ENCODE data around the gene ZNF217. TPM values are rescaled to one million over a fixed set of nuclear protein-coding genes. Genes with fewer than 3 reads are reported as not detected.
"Not testable (repeated sequence)": the region's sequence is repeated elsewhere in the genome, so short reads cannot be mapped to it uniquely, and the experiment has no call there.

The ZNF217 gene
- total and polyA plus RNA-seq, 10 of the 15 experiments (the other 5 are each of a cell fraction or from before 2014, with no cell fraction given), result 8.5 to 76.6 (median 40.6) TPM

GRCh38 chr20:53629436-53629835 lies 35.8 kb upstream of the ZNF217 start:
- TF ChIP-seq ZNF622 (IDR thresholded peaks at IDR 0.05) (no peak), NFXL1 (IDR thresholded peaks at IDR 0.05; ENCODE audit: borderline replicate concordance) (peak; percentile 46; the same call in 1 of the 2 replicates), ETV6 (conservative IDR thresholded peaks at IDR 0.05 in 1 of 2, IDR thresholded peaks at IDR 0.05 in 1 of 2; ENCODE audit: borderline replicate concordance in 1 of 2, low read depth in 1 of 2) (peak in 1 of 2 experiments; percentile 86; a peak in 1 of 4 replicates)
- H3K27me3 ChIP-seq (replicated peaks in 1 of 2; ENCODE audit: control insufficient read depth in 2 of 2, insufficient read depth in 2 of 2, low read length in 1 of 2), result no peaks in the 10 kb centered on the region
- ChIA-PET RAD21 (ENCODE audit: unreplicated experiment) (interaction anchor here (1.2 kb wide), 1 partner anchor 47 kb away, joined by 5 read pairs; no protein-coding TSS in a partner anchor), CTCF (interaction anchor here (0.6 to 0.8 kb wide), 3 partner anchors 9 to 434 kb away, joined by 3 read pairs; no protein-coding TSS in a partner anchor), POLR2A (no interaction called here), SMC1A (ENCODE audit: uncharacterized antibody, unreplicated experiment) (no interaction called here)
- H3K36me3 ChIP-seq (ENCODE audit: control insufficient read depth in 2 of 2, insufficient read depth in 2 of 2, low read length in 1 of 2), result no peaks in the 10 kb centered on the region
- in situ Hi-C loops (cut with MboI), result no loop called here
- BruUV-seq (replicated peaks), result no TSS peak
- H3K9ac ChIP-seq (ENCODE audit: control insufficient read depth, insufficient read depth, low read length), result no peak overlapping the region
- intact Hi-C loops (cut with micrococcal nuclease; ENCODE audit: unreplicated experiment), result no loop called here
- DNase-seq (ENCODE audit: low read depth, low spot score) (no peak), ATAC-seq (no peak), FAIRE-seq (no peak)
- H3K4me3 ChIP-seq, result no peak overlapping the region
- no peaks in the 10 kb centered on the region for H3K9me3 ChIP-seq (replicated peaks; ENCODE audit: control insufficient read depth, insufficient read depth, low read length)
- H3K4me2 ChIP-seq (ENCODE audit: control insufficient read depth, insufficient read depth), result no peak overlapping the region
- peaks cover 10% of the 10 kb centered on the region; the same call in 1 of the 2 replicates for H3K4me1 ChIP-seq (ENCODE audit: control insufficient read depth, insufficient read depth, low read length)
- 94% methylated on average over 4 of the region's 5 CpGs for WGBS (ENCODE audit: insufficient coverage, insufficient replicate concordance, low lambda C conversion rate, missing lambda C conversion rate)
- H2AFZ ChIP-seq (ENCODE audit: control insufficient read depth, low read depth, low read length), result peak overlapping the region; percentile 60; the same call in 1 of the 2 replicates
- no peaks in the 10 kb centered on the region for H3K79me2 ChIP-seq (ENCODE audit: control insufficient read depth, insufficient read depth, low read length)
- peak overlapping the region; percentile 42 for H3K27ac ChIP-seq (ENCODE audit: control insufficient read depth, insufficient read depth)
- no peaks in the 10 kb centered on the region for H4K20me1 ChIP-seq (ENCODE audit: control insufficient read depth, insufficient read depth)

GRCh38 chr20:53628758-53629157 lies 35.1 kb upstream of the ZNF217 start:
- ATAC-seq; H3K4me2 ChIP-seq (ENCODE audit: control insufficient read depth, insufficient read depth); FAIRE-seq; BruUV-seq (replicated peaks); H3K27ac ChIP-seq (ENCODE audit: control insufficient read depth, insufficient read depth); H3K9ac ChIP-seq (ENCODE audit: control insufficient read depth, insufficient read depth, low read length); H4K20me1 ChIP-seq (ENCODE audit: control insufficient read depth, insufficient read depth); H2AFZ ChIP-seq (ENCODE audit: control insufficient read depth, low read depth, low read length); H3K4me3 ChIP-seq; DNase-seq (ENCODE audit: low read depth, low spot score); H3K27me3 ChIP-seq (replicated peaks in 1 of 2; ENCODE audit: control insufficient read depth in 2 of 2, insufficient read depth in 2 of 2, low read length in 1 of 2); intact Hi-C loops (cut with micrococcal nuclease; ENCODE audit: unreplicated experiment); CTCF ChIA-PET; H3K79me2 ChIP-seq (ENCODE audit: control insufficient read depth, insufficient read depth, low read length); RAD21 ChIA-PET (ENCODE audit: unreplicated experiment); in situ Hi-C loops (cut with MboI); H3K36me3 ChIP-seq (ENCODE audit: control insufficient read depth in 2 of 2, insufficient read depth in 2 of 2, low read length in 1 of 2); H3K9me3 ChIP-seq (replicated peaks; ENCODE audit: control insufficient read depth, insufficient read depth, low read length): not testable (repeated sequence)
- H3K4me1 ChIP-seq (ENCODE audit: control insufficient read depth, insufficient read depth, low read length), result peaks cover 14% of the 10 kb centered on the region; the same call in 1 of the 2 replicates
- POLR2A ChIA-PET, result interaction anchor here (8.2 kb wide), 1 partner anchor 17 kb away, joined by 84 read pairs; no protein-coding TSS in a partner anchor
- SMC1A ChIA-PET (ENCODE audit: uncharacterized antibody, unreplicated experiment), result interaction anchor here (1.7 kb wide), 1 partner anchor 11 kb away, joined by 5 read pairs; no protein-coding TSS in a partner anchor
- TF ChIP-seq NFXL1 (IDR thresholded peaks at IDR 0.05; ENCODE audit: borderline replicate concordance), result peak; percentile 89
- WGBS (ENCODE audit: insufficient coverage, insufficient replicate concordance, low lambda C conversion rate, missing lambda C conversion rate), result 80% methylated on average over 6 of the region's 6 CpGs

Measured in GM12878 (cell line).